HepG2 (cell line): ENCODE results near the gene PPP1R12A. TPM values are rescaled to one million over a fixed set of nuclear protein-coding genes. Genes with fewer than 3 reads are reported as not detected.

Source experiments
- ATAC-seq: fragments of 200-7000 bp; cut with Tn5 transposase; 3 replicates; pipeline ENCODE4 v1.9.1; 2020; ENCODE audit warnings: mild to moderate bottlenecking, moderate library complexity
- BruUV-seq: library from RNA; stranded (reverse); fragments of 400-500 nt; replicated peaks from 2 replicates; lab custom pipeline; 2021; lab: Mats Ljungman, UMichigan
- CTCF ChIA-PET: fragments of 300-600 bp; formaldehyde crosslinking; extraction: SDS; loops from one replicate; lab custom pipeline; 2021; ENCODE audit warnings: low total read pairs, inconsistent platforms, low intra/inter-chr PET ratio; lab: Yijun Ruan, JAX
- POLR2A ChIA-PET: fragments of 350-600 bp; sonication (Branson Sonifier 250); formaldehyde crosslinking; loops from one replicate; lab custom pipeline; 2020; ENCODE audit warnings: antibody characterized with exemption, inconsistent platforms; lab: Yijun Ruan, JAX
- DNase-seq: peaks from one replicate; pipeline ENCODE4 v3.0.0-alpha.2; 2015; ENCODE audit warnings: low spot score
- FAIRE-seq: peaks from 3 replicates; lab custom pipeline; 2011; peaks lifted over from hg19 to GRCh38; lab: Jason Lieb, UNC
- H2AFZ ChIP-seq: one replicate; pipeline ENCODE4 v1.6.1; 2011; ENCODE audit warnings: low read length, inconsistent platforms
- H3K27ac ChIP-seq: fragments of 300-600 bp; 3 replicates; pipeline ENCODE4 v1.8.0; 2011; ENCODE audit warnings: mixed run types, mild to moderate bottlenecking, mixed read lengths, low read length, inconsistent platforms; ENCODE audit not compliant: insufficient read depth; ENCODE audit errors: extremely low read length
- H3K27me3 ChIP-seq, 2 experiments: fragments of 200-600 bp in 1 of 2; 2 replicates in 1 of 2; 3 replicates in 1 of 2; pipeline versions ENCODE4 v1.6.0 to v1.8.0; 2011; ENCODE audit warnings: low read length in 2 of 2, mild to moderate bottlenecking in 2 of 2, moderate library complexity in 2 of 2, inconsistent platforms in 1 of 2; ENCODE audit not compliant: insufficient read depth in 2 of 2, control insufficient read depth in 1 of 2
- H3K36me3 ChIP-seq, 2 experiments: fragments of 200-600 bp in 1 of 2; replicated peaks in 1 of 2; 2 replicates in 1 of 2; 3 replicates in 1 of 2; pipeline versions ENCODE4 v1.5.1 to v1.8.0; 2011; ENCODE audit warnings: low read length in 2 of 2, inconsistent platforms in 1 of 2; ENCODE audit not compliant: insufficient read depth in 2 of 2, control insufficient read depth in 1 of 2
- H3K4me1 ChIP-seq: 2 replicates; pipeline ENCODE4 v1.5.1; 2012; ENCODE audit warnings: low read length, inconsistent platforms; ENCODE audit not compliant: insufficient read depth
- H3K4me2 ChIP-seq: 2 replicates; pipeline ENCODE4 v1.6.0; 2011; ENCODE audit warnings: low read depth, low read length, inconsistent platforms
- H3K4me3 ChIP-seq, 3 experiments: fragments of 200-600 bp in 1 of 3; sonication (generic), shearing (Covaris generic) in 1 of 3; replicated peaks in 1 of 3; 2 replicates each; pipeline ENCODE4 v1.5.1; 2011 to 2016; ENCODE audit warnings: low read length in 3 of 3, inconsistent platforms in 2 of 3, low read depth in 2 of 3, mild to moderate bottlenecking in 2 of 3, control low read depth in 1 of 3, mixed read lengths in 1 of 3; ENCODE audit not compliant: insufficient read depth in 1 of 3
- H3K79me2 ChIP-seq: one replicate; pipeline ENCODE4 v1.6.1; 2011; ENCODE audit warnings: low read length, inconsistent platforms; ENCODE audit not compliant: insufficient read depth
- H3K9ac ChIP-seq: 2 replicates; pipeline ENCODE4 v1.6.0; 2011; ENCODE audit warnings: mild to moderate bottlenecking, low read depth, low read length, inconsistent platforms; ENCODE audit not compliant: insufficient read depth
- H3K9me3 ChIP-seq: 2 replicates; pipeline ENCODE4 v1.5.1; 2012; ENCODE audit warnings: mild to moderate bottlenecking, low read length
- H4K20me1 ChIP-seq: 2 replicates; pipeline ENCODE4 v1.6.0; 2011; ENCODE audit warnings: inconsistent platforms, mild to moderate bottlenecking, low read length, moderate library complexity; ENCODE audit not compliant: insufficient read depth
- AKAP8 ChIP-seq: sonication (generic); formaldehyde crosslinking; IDR thresholded peaks from 2 replicates; pipeline ENCODE4 v1.5.1; 2020; ENCODE audit warnings: mild to moderate bottlenecking, missing genetic modification reagents
- HHEX ChIP-seq: IDR thresholded peaks from 2 replicates; pipeline ENCODE4 v1.6.1; 2016; ENCODE audit warnings: control low read depth
- NFYC ChIP-seq: IDR thresholded peaks from 2 replicates; pipeline ENCODE4 v1.6.1; 2016; ENCODE audit warnings: missing genetic modification reagents, missing compliant biosample characterization
- SETDB1 ChIP-seq: sonication (generic); formaldehyde crosslinking; IDR thresholded peaks from 2 replicates; pipeline ENCODE4 v1.5.1; 2020; ENCODE audit warnings: missing genetic modification reagents, mild to moderate bottlenecking, borderline replicate concordance
- SYNCRIP ChIP-seq: fragments of 200-400 bp; formaldehyde crosslinking; IDR thresholded peaks from 2 replicates; pipeline ENCODE4 v1.6.1; 2018; ENCODE audit warnings: mild to moderate bottlenecking, low read depth, low read length; ENCODE audit not compliant: insufficient read depth
- TEAD3 ChIP-seq: optimal IDR thresholded peaks from 2 replicates; pipeline ENCODE3; 2016; ENCODE audit warnings: borderline replicate concordance
- ZBTB7A ChIP-seq: sonication (generic); formaldehyde crosslinking; IDR thresholded peaks from 2 replicates; pipeline ENCODE4 v1.8.0; 2022; ENCODE audit warnings: mild to moderate bottlenecking, missing genetic modification reagents
- ZNF142 ChIP-seq: sonication (generic); formaldehyde crosslinking; IDR thresholded peaks from 2 replicates; pipeline ENCODE4 v1.4.0; 2020; ENCODE audit warnings: missing genetic modification reagents
- ZNF318 ChIP-seq: sonication (generic); formaldehyde crosslinking; IDR thresholded peaks from 2 replicates; pipeline ENCODE4 v1.4.0; 2020; ENCODE audit warnings: mild to moderate bottlenecking, missing genetic modification reagents
- ZNF674 ChIP-seq: sonication (generic); formaldehyde crosslinking; IDR thresholded peaks from 2 replicates; pipeline ENCODE4 v1.5.0; 2020; ENCODE audit warnings: low read depth, mild to moderate bottlenecking, missing genetic modification reagents
- ZNF766 ChIP-seq: sonication (generic); formaldehyde crosslinking; IDR thresholded peaks from 2 replicates; pipeline ENCODE4 v1.5.0; 2020; ENCODE audit warnings: missing genetic modification reagents, borderline replicate concordance
- ZNF772 ChIP-seq: sonication (generic); formaldehyde crosslinking; IDR thresholded peaks from 2 replicates; pipeline ENCODE4 v1.5.0; 2020; ENCODE audit warnings: mild to moderate bottlenecking, missing genetic modification reagents
- WGBS: methylation state at CpG from one replicate; pipeline ENCODE4 v1.1.6; 2017; ENCODE audit warnings: low lambda C conversion rate; 5-methylcytosine and 5-hydroxymethylcytosine counted together
- in situ Hi-C: cut with HindIII; loops from 2 replicates; pipeline ENCODE4 v1.10.0; 2017; ENCODE audit warnings: low pct_unique_long_range_greater_than_20kb; ENCODE audit not compliant: extremely low pct_ligation_motif_present
- intact Hi-C: fragments of 100-400 bp; cut with micrococcal nuclease; formaldehyde crosslinking; loops from one replicate; pipeline ENCODE4 v1.10.0; 2022; ENCODE audit not compliant: unreplicated experiment
- polyA plus RNA-seq, 8 experiments: library from polyadenylated mRNA; depleted of rRNA in 3 of 8; stranded (reverse) in 7 of 8; unstranded in 1 of 8; fragments of >200 nt; fragmentation: Illumina TruSeq in 4 of 8; extraction: Trizol in 4 of 8; gene quantifications; 2 replicates each; pipeline versions ENCODE4 v1.2.1 to v1.2.3, GENCODE V29; 2011 to 2016; ENCODE audit warnings: low read depth in 4 of 8, missing spikeins in 1 of 8, mixed read lengths in 1 of 8; ENCODE audit not compliant: insufficient read depth in 1 of 8
- total RNA-seq, 5 experiments: library from RNA; depleted of rRNA; stranded (reverse); fragments of >200 nt; fragmentation: Illumina TruSeq; extraction: Trizol; gene quantifications; 2 replicates each; pipeline ENCODE4 v1.2.3, GENCODE V29; 2016; ENCODE audit warnings: low read depth in 1 of 5

The PPP1R12A gene
- total and polyA plus RNA-seq, 2 of the 13 experiments (the other 11 are each of a cell fraction or from before 2014, with no cell fraction given), result 23.8 to 50.0 TPM

GRCh38 chr12:79954037-79954610 is 19.2 kb upstream of the PPP1R12A start:
- ATAC-seq (no peak), FAIRE-seq (no peak), DNase-seq (no peak)
- H3K4me1 ChIP-seq, result no peaks in the 10 kb centered on the region
- no peaks in the 10 kb centered on the region for H3K36me3 ChIP-seq
- no TSS peak for BruUV-seq
- WGBS, result 0% methylated on average over 2 of the region's 2 CpGs
- ChIA-PET CTCF (no interaction called here), POLR2A (no interaction called here)
- no peaks in the 10 kb centered on the region for H3K79me2 ChIP-seq
- intact Hi-C loops, result no loop called here
- H3K4me3 ChIP-seq, result no peak overlapping the region
- H4K20me1 ChIP-seq, result no peaks in the 10 kb centered on the region
- H3K9ac ChIP-seq, result no peak overlapping the region
- no peak overlapping the region for H2AFZ ChIP-seq
- in situ Hi-C loops, result no loop called here
- H3K27ac ChIP-seq, result no peak overlapping the region
- no peak overlapping the region for H3K4me2 ChIP-seq
- no peaks in the 10 kb centered on the region for H3K27me3 ChIP-seq
- no peaks in the 10 kb centered on the region for H3K9me3 ChIP-seq
- no peak for TF ChIP-seq ZNF674 (CRISPR knock-in tag)
- TF ChIP-seq HHEX, result no peak
- no peak for TF ChIP-seq ZNF772 (CRISPR knock-in tag)
- TF ChIP-seq TEAD3 (CRISPR knock-in tag), result no peak
- no peak for TF ChIP-seq ZBTB7A (CRISPR knock-in tag)
- no peak for TF ChIP-seq ZNF318
- TF ChIP-seq ZNF142, result no peak
- no peak for TF ChIP-seq AKAP8 (CRISPR knock-in tag)
- TF ChIP-seq SYNCRIP, result no peak
- no peak for TF ChIP-seq SETDB1 (CRISPR knock-in tag)
- TF ChIP-seq ZNF766 (CRISPR knock-in tag), result no peak
- TF ChIP-seq NFYC, result no peak
